ENCODE measurements around the gene SUSD1.

SUSD1 gene

GRCh38 chr9:112063151-112063550, 111.9 kb downstream of the SUSD1 start:
- ATAC-seq = no peak
- TF ChIP-seq CREB5 (CRISPR knock-in tag; IDR thresholded peaks at IDR 0.05; ENCODE audit: low read depth) (no peak), TSHZ2 (CRISPR knock-in tag; IDR thresholded peaks at IDR 0.05) (no peak), GLIS3 (CRISPR knock-in tag; IDR thresholded peaks at IDR 0.05) (no peak), TOX (CRISPR knock-in tag; IDR thresholded peaks at IDR 0.05; ENCODE audit: borderline replicate concordance) (no peak), ESRRG (CRISPR knock-in tag; IDR thresholded peaks at IDR 0.05) (no peak), ZNF8 (CRISPR knock-in tag; IDR thresholded peaks at IDR 0.05) (no peak), RARB (CRISPR knock-in tag; IDR thresholded peaks at IDR 0.05) (no peak), ZFP30 (CRISPR knock-in tag; IDR thresholded peaks at IDR 0.05) (no peak)
- TF ChIP-seq, protein P1, sequence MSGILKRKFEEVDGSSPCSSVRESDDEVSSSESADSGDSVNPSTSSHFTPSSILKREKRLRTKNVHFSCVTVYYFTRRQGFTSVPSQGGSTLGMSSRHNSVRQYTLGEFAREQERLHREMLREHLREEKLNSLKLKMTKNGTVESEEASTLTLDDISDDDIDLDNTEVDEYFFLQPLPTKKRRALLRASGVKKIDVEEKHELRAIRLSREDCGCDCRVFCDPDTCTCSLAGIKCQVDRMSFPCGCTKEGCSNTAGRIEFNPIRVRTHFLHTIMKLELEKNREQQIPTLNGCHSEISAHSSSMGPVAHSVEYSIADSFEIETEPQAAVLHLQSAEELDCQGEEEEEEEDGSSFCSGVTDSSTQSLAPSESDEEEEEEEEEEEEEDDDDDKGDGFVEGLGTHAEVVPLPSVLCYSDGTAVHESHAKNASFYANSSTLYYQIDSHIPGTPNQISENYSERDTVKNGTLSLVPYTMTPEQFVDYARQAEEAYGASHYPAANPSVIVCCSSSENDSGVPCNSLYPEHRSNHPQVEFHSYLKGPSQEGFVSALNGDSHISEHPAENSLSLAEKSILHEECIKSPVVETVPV (CRISPR knock-in tag; IDR thresholded peaks at IDR 0.05) = no peak

GRCh38 chr9:112061152-112061740, 113.9 kb downstream of the SUSD1 start:
- peak; percentile 84 for ATAC-seq
- TF ChIP-seq CREB5 (CRISPR knock-in tag; IDR thresholded peaks at IDR 0.05; ENCODE audit: low read depth) (peak; percentile 74), CSDC2 (CRISPR knock-in tag; IDR thresholded peaks at IDR 0.05) (peak; percentile 79; the same call in 1 of the 2 replicates), OSR1 (CRISPR knock-in tag; IDR thresholded peaks at IDR 0.05) (no peak), ISL1 (CRISPR knock-in tag; IDR thresholded peaks at IDR 0.05) (peak; percentile 42), SNAI2 (CRISPR knock-in tag; IDR thresholded peaks at IDR 0.05) (0 out of 2 replicates have a peak, but pooled peaks have one; percentile 20), ZFP30 (CRISPR knock-in tag; IDR thresholded peaks at IDR 0.05) (no peak), TOX (CRISPR knock-in tag; IDR thresholded peaks at IDR 0.05; ENCODE audit: borderline replicate concordance) (peak; percentile 63; the same call in 1 of the 2 replicates)

DNA sequence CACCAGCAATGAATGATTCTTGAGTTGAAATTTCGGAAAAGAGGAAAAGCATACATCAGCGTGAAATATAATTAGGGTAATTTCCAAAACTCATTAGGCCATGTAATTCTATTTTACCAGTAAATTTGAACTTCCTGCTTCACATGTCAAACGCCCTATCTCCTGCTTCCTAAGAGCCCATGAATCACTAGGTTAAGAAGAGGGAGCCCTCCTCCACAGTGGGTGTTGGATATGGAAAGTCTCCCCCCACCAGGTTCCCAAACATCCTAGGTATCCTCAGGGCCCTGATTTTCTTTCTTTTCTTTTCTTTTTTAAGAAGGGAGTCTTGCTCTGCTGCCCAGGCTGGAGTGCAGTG, 115.2 kb downstream of the SUSD1 start:
- TF ChIP-seq TCF4 (CRISPR knock-in tag; IDR thresholded peaks at IDR 0.05; ENCODE audit: borderline replicate concordance) (no peak), ZNF8 (CRISPR knock-in tag; IDR thresholded peaks at IDR 0.05) (no peak), ZFP30 (CRISPR knock-in tag; IDR thresholded peaks at IDR 0.05) (no peak), OSR1 (CRISPR knock-in tag; IDR thresholded peaks at IDR 0.05) (no peak), SNAI2 (CRISPR knock-in tag; IDR thresholded peaks at IDR 0.05) (no peak), RARB (CRISPR knock-in tag; IDR thresholded peaks at IDR 0.05) (no peak), POU6F1 (CRISPR knock-in tag; IDR thresholded peaks at IDR 0.05; ENCODE audit: borderline replicate concordance, low read depth) (no peak), BACH2 (CRISPR knock-in tag; IDR thresholded peaks at IDR 0.05; ENCODE audit: borderline replicate concordance) (no peak), ZNF70 (CRISPR knock-in tag; IDR thresholded peaks at IDR 0.05) (no peak), ARNTL (CRISPR knock-in tag; IDR thresholded peaks at IDR 0.05; ENCODE audit: borderline replicate concordance, low read depth) (no peak), GLIS3 (CRISPR knock-in tag; IDR thresholded peaks at IDR 0.05) (no peak), ISL1 (CRISPR knock-in tag; IDR thresholded peaks at IDR 0.05) (no peak), CSDC2 (CRISPR knock-in tag; IDR thresholded peaks at IDR 0.05) (no peak), TOX (CRISPR knock-in tag; IDR thresholded peaks at IDR 0.05; ENCODE audit: borderline replicate concordance) (no peak), ZFP3 (CRISPR knock-in tag; IDR thresholded peaks at IDR 0.05) (no peak)

More for the DNA sequence above, 115.2 kb downstream of the SUSD1 start:
- no peak for ATAC-seq
